Prostate gland (tissue), 2 donors: ENCODE measurements around the gene CIART.

ENCODE experiments used
- CTCF ChIP-seq, 4 experiments: fragments of 200-600 bp in 2 of 4; fragments of 450-650 bp in 2 of 4; sonication (generic) in 2 of 4; IDR thresholded peaks; 1 replicate in 3 of 4; 2 replicates in 1 of 4; pipeline ENCODE4 v1.5.1; 2016 to 2019; ENCODE audit warnings: antibody characterized with exemption in 4 of 4, mild to moderate bottlenecking in 2 of 4, moderate library complexity in 2 of 4
- POLR2A ChIP-seq: fragments of 450-650 bp; IDR thresholded peaks from one replicate; pipeline ENCODE4 v1.6.1; 2016; ENCODE audit warnings: antibody characterized with exemption, mild to moderate bottlenecking
- POLR2AphosphoS5 ChIP-seq: sonication (generic); formaldehyde crosslinking; IDR thresholded peaks from one replicate; pipeline ENCODE4 v1.6.1; 2017; ENCODE audit warnings: antibody characterized with exemption

DNA sequence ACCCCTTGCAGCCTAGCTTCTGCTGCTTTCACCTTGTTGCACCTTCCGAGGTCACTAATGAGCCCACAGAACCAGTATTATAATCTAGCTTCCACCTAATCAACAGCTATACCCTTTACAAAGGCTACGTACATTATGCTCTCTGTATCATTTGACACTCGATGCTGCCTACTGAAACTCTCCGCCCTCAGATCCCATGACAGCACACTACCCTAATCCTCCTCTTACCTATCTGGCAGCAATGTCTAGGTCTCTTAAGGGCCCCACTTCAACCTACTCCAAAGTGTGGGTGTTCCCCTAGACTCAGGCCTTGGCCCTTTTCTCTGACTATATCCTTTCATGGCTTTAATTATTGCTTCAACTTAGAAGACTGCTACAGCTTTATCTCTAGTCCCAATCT is 6.5 kb downstream of the CIART start:
- TF ChIP-seq POLR2A = no peak
- no peak for TF ChIP-seq CTCF (IDR thresholded peaks at IDR 0.05)
- TF ChIP-seq POLR2AphosphoS5 = no peak
